ENCODE data around the gene HDGF.
A peak's percentile ranks its signal among the peaks of the same experiment; 100 is the strongest.

DNA sequence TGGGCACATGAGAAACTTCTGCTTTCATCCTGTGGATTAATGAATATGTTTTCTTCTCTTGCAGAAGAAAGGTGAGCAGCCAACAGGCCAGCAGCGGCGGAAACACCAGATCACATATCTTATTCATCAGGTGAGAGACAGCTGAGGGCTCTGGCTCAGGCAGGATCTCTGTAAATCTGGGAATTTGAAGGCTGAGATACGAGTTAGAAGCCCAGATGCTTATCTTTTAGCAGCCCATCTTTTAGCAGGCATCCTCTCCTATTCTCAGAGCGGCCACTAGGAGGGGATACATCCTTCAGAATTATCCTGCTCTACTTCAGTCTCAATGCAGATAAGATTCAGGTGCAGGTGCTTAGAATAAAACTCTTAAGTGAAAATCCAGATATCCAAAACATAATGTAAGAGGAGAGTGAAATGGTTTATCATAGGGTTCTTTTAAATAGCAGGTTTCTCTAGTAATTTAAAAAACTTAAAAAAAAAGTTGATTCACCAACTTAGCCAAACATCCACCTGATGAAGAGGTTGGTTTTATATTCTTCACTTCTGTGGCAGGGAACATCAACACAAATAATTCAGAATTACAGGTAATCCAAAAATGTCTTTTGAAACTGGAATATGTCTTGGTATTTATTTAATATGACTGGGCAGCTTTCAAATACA lies 45.9 kb upstream of the HDGF start:
- TF ChIP-seq CTCF (IDR thresholded peaks at IDR 0.05; ENCODE audit: low read depth, low read length, missing input control) (peak; percentile 76), JUND (IDR thresholded peaks at IDR 0.05) (no peak), HNF4A (conservative IDR thresholded peaks at IDR 0.05) (no peak), FOXA1 (IDR thresholded peaks at IDR 0.05) (no peak), YY1 (IDR thresholded peaks at IDR 0.05) (no peak), TAF1 (conservative IDR thresholded peaks at IDR 0.05) (no peak)
